Glutamatergic neuron (in vitro differentiated cells): Measurements from ENCODE around the gene SPEN. TPM values are rescaled to one million over a fixed set of nuclear protein-coding genes. Genes with fewer than 3 reads are reported as not detected.
A peak's percentile ranks its signal among the peaks of the same experiment; 100 is the strongest.
"Not testable (repeated sequence)": the region's sequence is repeated elsewhere in the genome, so short reads cannot be mapped to it uniquely, and the experiment has no call there.

Source experiments
- DNase-seq: peaks from one replicate; pipeline ENCODE4 v3.0.0; 2022
- H3K27ac Mint-ChIP-seq: one replicate; pipeline ENCODE4 v1.8.0; 2020; ENCODE audit warnings: mild to moderate bottlenecking, mixed read lengths, inconsistent platforms; ENCODE audit not compliant: unreplicated experiment
- H3K27me3 Mint-ChIP-seq: one replicate; pipeline ENCODE4 v1.8.0; 2020; ENCODE audit warnings: mild to moderate bottlenecking, moderate library complexity, mixed read lengths, inconsistent platforms; ENCODE audit not compliant: unreplicated experiment
- H3K36me3 Mint-ChIP-seq: one replicate; pipeline ENCODE4 v1.8.0; 2020; ENCODE audit warnings: mild to moderate bottlenecking, mixed read lengths, inconsistent platforms; ENCODE audit not compliant: unreplicated experiment
- H3K4me1 Mint-ChIP-seq: one replicate; pipeline ENCODE4 v1.8.0; 2020; ENCODE audit warnings: mild to moderate bottlenecking, low read depth, mixed read lengths, inconsistent platforms; ENCODE audit not compliant: unreplicated experiment
- H3K4me3 Mint-ChIP-seq: one replicate; pipeline ENCODE4 v1.8.0; 2020; ENCODE audit warnings: mild to moderate bottlenecking, mixed read lengths, inconsistent platforms; ENCODE audit not compliant: unreplicated experiment
- H3K9me3 Mint-ChIP-seq: one replicate; pipeline ENCODE4 v1.8.0; 2020; ENCODE audit warnings: mild to moderate bottlenecking, moderate library complexity, mixed read lengths, inconsistent platforms; ENCODE audit not compliant: unreplicated experiment
- CTCF ChIP-seq: fragments of 200-600 bp; sonication (generic); IDR thresholded peaks from one replicate; pipeline ENCODE4 v1.5.0; 2021; ENCODE audit not compliant: partially characterized antibody, unreplicated experiment
- total RNA-seq: library from RNA; stranded (reverse); fragmentation: NEBNext Ultra II Directional; extraction: Animal tissue kit (Norgen Biotek cat#: 25700); gene quantifications from one replicate; pipeline ENCODE4 v1.2.1, GENCODE V29; 2021; ENCODE audit not compliant: unreplicated experiment

SPEN gene
- total RNA-seq, 1 donor from 2014 or later = 52.4 TPM

GRCh38 chr1:15834406-15835204, 12.9 kb upstream of the SPEN start:
- Mint-ChIP-seq H3K27me3 (peaks cover 11% of the 10 kb centered on the region), H3K27ac (peak overlapping the region; percentile 100), H3K9me3 (peaks cover 11% of the 10 kb centered on the region), H3K4me3 (peak overlapping the region; percentile 97), H3K4me1 (peaks cover 4% of the 10 kb centered on the region), H3K36me3 (no peaks in the 10 kb centered on the region)
- peak; percentile 90 for DNase-seq
- TF ChIP-seq CTCF = no peak

- Mint-ChIP-seq H3K4me1 (peaks cover 4% of the 10 kb centered on the region), H3K4me3 (peak overlapping the region; percentile 91), H3K27me3 (peaks cover 11% of the 10 kb centered on the region), H3K9me3 (peaks cover 11% of the 10 kb centered on the region), H3K27ac (peak overlapping the region; percentile 100), H3K36me3 (no peaks in the 10 kb centered on the region)
- DNase-seq = no peak
- TF ChIP-seq CTCF = no peak
Observed at GRCh38 chr1:15835205-15835740, 12.2 kb upstream of the SPEN start.

GRCh38 chr1:15835741-15836510, 11.6 kb upstream of the SPEN start:
- Mint-ChIP-seq H3K4me1 (peaks cover 4% of the 10 kb centered on the region), H3K9me3 (peaks cover 11% of the 10 kb centered on the region)

GRCh38 chr1:15836511-15836771, 11.1 kb upstream of the SPEN start:
- not testable (repeated sequence) for H3K36me3 Mint-ChIP-seq, H3K4me1 Mint-ChIP-seq, DNase-seq
- peak overlapping the region; percentile 91 for H3K4me3 Mint-ChIP-seq
- H3K27ac Mint-ChIP-seq = peak overlapping the region; percentile 100
- H3K27me3 Mint-ChIP-seq = peaks cover 11% of the 10 kb centered on the region
- H3K9me3 Mint-ChIP-seq = peaks cover 11% of the 10 kb centered on the region

More at GRCh38 chr1:15835741-15836510, 11.6 kb upstream of the SPEN start:
- TF ChIP-seq CTCF = no peak
- peaks cover 11% of the 10 kb centered on the region for H3K27me3 Mint-ChIP-seq
- peak; percentile 96 for DNase-seq
- H3K27ac Mint-ChIP-seq = peak overlapping the region; percentile 100
- peak overlapping the region; percentile 91 for H3K4me3 Mint-ChIP-seq
- H3K36me3 Mint-ChIP-seq = no peaks in the 10 kb centered on the region

GRCh38 chr1:15836772-15837669, 10.5 kb upstream of the SPEN start:
- H3K9me3 Mint-ChIP-seq = peaks cover 11% of the 10 kb centered on the region
- no peaks in the 10 kb centered on the region for H3K4me1 Mint-ChIP-seq
- H3K27ac Mint-ChIP-seq = no peak overlapping the region

More at GRCh38 chr1:15836772-15837669, 10.5 kb upstream of the SPEN start:
- no peak for DNase-seq
- H3K36me3 Mint-ChIP-seq = no peaks in the 10 kb centered on the region
- H3K27me3 Mint-ChIP-seq = peaks cover 11% of the 10 kb centered on the region
- H3K4me3 Mint-ChIP-seq = peak overlapping the region; percentile 55
- TF ChIP-seq CTCF = no peak
